ENCODE results near the gene CNTNAP3B. TPM values are rescaled to one million over a fixed set of nuclear protein-coding genes. Genes with fewer than 3 reads are reported as not detected.
"Not testable (repeated sequence)": the region's sequence is repeated elsewhere in the genome, so short reads cannot be mapped to it uniquely, and the experiment has no call there.

Gene CNTNAP3B
- total RNA-seq (2014; rRNA removed; shearing (Covaris generic)) (1.9 and 2.4 TPM in 2 replicates), polyA plus RNA-seq (2016; fragmentation: Nextera tagmentation; extraction: Ambion mirVana) (1.1 and 2.0 TPM in 2 replicates)
- long read RNA-seq, partial matches to known transcripts = 1 of 2 reads
- long read RNA-seq, other reads (novel, unspliced or antisense) = 1 of 2 reads

GRCh38 chr9:42129073-42129729, at the start of gene CNTNAP3B:
CNTNAP3B (minus strand) TSS chr9:42129426; CDS start chr9:42129094, 332 bp downstream.
- H3K27ac ChIP-seq (ENCODE audit: low read depth); DNase-seq (ENCODE audit: low spot score); H3K9me3 Mint-ChIP-seq; H3K27me3 ChIP-seq (ENCODE audit: insufficient read depth); H4K20me1 ChIP-seq (replicated peaks; ENCODE audit: insufficient read depth); H3K27ac Mint-ChIP-seq; H3K36me3 Mint-ChIP-seq (ENCODE audit: low read depth); H3K36me3 ChIP-seq (ENCODE audit: insufficient read depth); H3K79me2 ChIP-seq (replicated peaks; ENCODE audit: insufficient read depth); H3K27me3 Mint-ChIP-seq (ENCODE audit: insufficient read depth, low read depth, poor library complexity); H2AFZ ChIP-seq; H3F3A ChIP-seq (replicated peaks; ENCODE audit: low read depth); H3K4me2 ChIP-seq; H3K4me1 ChIP-seq (ENCODE audit: insufficient read depth); H3K9me2 ChIP-seq (ENCODE audit: insufficient read depth): not testable (repeated sequence)
- peak; percentile 61 for ATAC-seq
- peak within 1 kb of the TSS; percentile 47; the same call in 2 of the 3 replicates for H3K4me3 Mint-ChIP-seq
- H3K4me1 Mint-ChIP-seq = peaks cover 12% of the 10 kb centered on the region; the same call in 2 of the 3 replicates
- 0 out of 2 replicates have a peak within 1 kb of the TSS, but pooled peaks have one; percentile 44 for H3K4me3 ChIP-seq

DNA sequence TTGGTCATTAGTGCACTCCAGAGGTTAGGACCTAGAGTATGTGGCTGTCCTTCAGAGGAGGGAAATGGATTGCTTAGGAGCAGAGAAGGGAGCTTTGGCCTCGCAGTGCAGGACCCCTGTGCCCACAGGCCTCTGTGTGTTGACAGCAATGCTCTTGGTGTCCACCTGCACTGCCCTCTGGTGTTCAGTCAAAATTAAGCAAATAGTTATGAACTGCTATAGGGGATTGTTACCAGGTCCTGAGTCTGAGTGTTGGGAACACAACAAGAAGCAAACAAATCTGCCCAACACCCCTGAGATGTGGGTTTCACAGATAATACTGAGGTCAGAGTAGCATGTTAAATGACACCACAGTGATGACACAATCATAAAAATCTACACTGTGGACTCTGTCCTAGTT, 31.1 kb upstream of the CNTNAP3B start:
- H3K27me3 ChIP-seq (ENCODE audit: insufficient read depth); H3K79me2 ChIP-seq (replicated peaks; ENCODE audit: insufficient read depth); H3K36me3 Mint-ChIP-seq (ENCODE audit: low read depth); ATAC-seq; H3K27me3 Mint-ChIP-seq (ENCODE audit: insufficient read depth, low read depth, poor library complexity); H3K4me1 Mint-ChIP-seq; H3K36me3 ChIP-seq (ENCODE audit: insufficient read depth); H3K4me2 ChIP-seq; H3K27ac Mint-ChIP-seq; H3K9me2 ChIP-seq (ENCODE audit: insufficient read depth); H3K4me3 Mint-ChIP-seq; H3K4me3 ChIP-seq; H3F3A ChIP-seq (replicated peaks; ENCODE audit: low read depth); H3K9me3 Mint-ChIP-seq; H2AFZ ChIP-seq; H3K4me1 ChIP-seq (ENCODE audit: insufficient read depth); H4K20me1 ChIP-seq (replicated peaks; ENCODE audit: insufficient read depth); H3K27ac ChIP-seq (ENCODE audit: low read depth): not testable (repeated sequence)
- peak; percentile 15 for DNase-seq (ENCODE audit: low spot score)
- TF ChIP-seq, protein P1, sequence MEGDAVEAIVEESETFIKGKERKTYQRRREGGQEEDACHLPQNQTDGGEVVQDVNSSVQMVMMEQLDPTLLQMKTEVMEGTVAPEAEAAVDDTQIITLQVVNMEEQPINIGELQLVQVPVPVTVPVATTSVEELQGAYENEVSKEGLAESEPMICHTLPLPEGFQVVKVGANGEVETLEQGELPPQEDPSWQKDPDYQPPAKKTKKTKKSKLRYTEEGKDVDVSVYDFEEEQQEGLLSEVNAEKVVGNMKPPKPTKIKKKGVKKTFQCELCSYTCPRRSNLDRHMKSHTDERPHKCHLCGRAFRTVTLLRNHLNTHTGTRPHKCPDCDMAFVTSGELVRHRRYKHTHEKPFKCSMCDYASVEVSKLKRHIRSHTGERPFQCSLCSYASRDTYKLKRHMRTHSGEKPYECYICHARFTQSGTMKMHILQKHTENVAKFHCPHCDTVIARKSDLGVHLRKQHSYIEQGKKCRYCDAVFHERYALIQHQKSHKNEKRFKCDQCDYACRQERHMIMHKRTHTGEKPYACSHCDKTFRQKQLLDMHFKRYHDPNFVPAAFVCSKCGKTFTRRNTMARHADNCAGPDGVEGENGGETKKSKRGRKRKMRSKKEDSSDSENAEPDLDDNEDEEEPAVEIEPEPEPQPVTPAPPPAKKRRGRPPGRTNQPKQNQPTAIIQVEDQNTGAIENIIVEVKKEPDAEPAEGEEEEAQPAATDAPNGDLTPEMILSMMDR (conservative IDR thresholded peaks at IDR 0.05; ENCODE audit: low read depth in 2 of 2) = peak; percentile 27 to 39

DNA sequence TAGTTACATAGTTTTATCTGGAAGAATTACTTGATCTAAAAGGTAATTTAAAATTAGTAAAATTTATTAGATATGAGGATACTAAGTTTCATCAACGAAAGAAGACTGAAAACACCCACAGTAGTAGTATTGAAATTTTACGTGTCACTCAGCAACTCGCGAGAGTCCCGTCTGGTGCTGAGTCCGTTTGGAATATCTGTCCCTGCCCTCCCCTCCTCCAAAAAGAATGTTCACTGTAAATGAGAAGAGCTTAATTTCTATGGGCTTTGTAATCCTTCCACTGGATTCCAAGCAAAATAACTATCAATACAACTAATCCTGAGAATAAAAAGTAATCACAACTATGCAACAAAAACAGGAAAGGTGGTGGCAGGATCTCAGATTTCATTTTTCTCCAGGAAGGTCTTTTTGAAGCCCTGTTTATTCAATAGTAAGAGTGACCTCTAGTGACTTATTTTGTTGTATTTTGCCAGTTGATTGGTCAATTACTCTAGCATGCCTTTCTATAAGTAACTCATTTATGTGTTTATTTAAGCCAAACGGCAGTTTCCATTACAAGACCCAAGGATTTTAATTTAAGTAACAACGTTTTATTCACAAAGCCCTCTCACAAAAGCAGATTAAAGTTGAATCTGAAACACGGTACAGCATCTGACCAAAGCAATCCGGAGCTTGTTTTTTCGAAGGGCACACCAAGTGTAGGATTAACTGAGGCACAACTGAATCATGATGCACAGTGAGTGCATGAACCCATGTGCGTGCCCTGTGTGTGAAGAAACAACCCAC, 2.0 kb downstream of the CNTNAP3B start:
- Histone ChIP-seq H3K4me2 (peak overlapping the region; percentile 60), H3K4me3 (peak overlapping the region; percentile 6; the same call in 1 of the 2 replicates)
- not testable (repeated sequence) for H3K27me3 Mint-ChIP-seq (ENCODE audit: insufficient read depth, low read depth, poor library complexity); H3K27ac Mint-ChIP-seq; H4K20me1 ChIP-seq (replicated peaks; ENCODE audit: insufficient read depth); ATAC-seq; H3F3A ChIP-seq (replicated peaks; ENCODE audit: low read depth); H3K9me2 ChIP-seq (ENCODE audit: insufficient read depth); H3K9me3 Mint-ChIP-seq; H3K4me1 ChIP-seq (ENCODE audit: insufficient read depth); H3K36me3 ChIP-seq (ENCODE audit: insufficient read depth); H3K27ac ChIP-seq (ENCODE audit: low read depth); H2AFZ ChIP-seq; H3K27me3 ChIP-seq (ENCODE audit: insufficient read depth); DNase-seq (ENCODE audit: low spot score); H3K36me3 Mint-ChIP-seq (ENCODE audit: low read depth); H3K79me2 ChIP-seq (replicated peaks; ENCODE audit: insufficient read depth)
- H3K4me1 Mint-ChIP-seq = peaks cover 12% of the 10 kb centered on the region; the same call in 2 of the 3 replicates
- H3K4me3 Mint-ChIP-seq = peak overlapping the region; percentile 72

Measured in GM23338 (cell line).